HepG2 (cell line): ENCODE data around the gene GRIN3B. TPM values are rescaled to one million over a fixed set of nuclear protein-coding genes. Genes with fewer than 3 reads are reported as not detected.

ENCODE experiments used
- ATAC-seq: fragments of 200-7000 bp; cut with Tn5 transposase; 3 replicates; pipeline ENCODE4 v1.9.1; 2020; ENCODE audit warnings: mild to moderate bottlenecking, moderate library complexity
- BruUV-seq: library from RNA; stranded (reverse); fragments of 400-500 nt; replicated peaks from 2 replicates; lab custom pipeline; 2021; lab: Mats Ljungman, UMichigan
- CTCF ChIA-PET: fragments of 300-600 bp; formaldehyde crosslinking; extraction: SDS; loops from one replicate; lab custom pipeline; 2021; ENCODE audit warnings: low total read pairs, inconsistent platforms, low intra/inter-chr PET ratio; lab: Yijun Ruan, JAX
- POLR2A ChIA-PET: fragments of 350-600 bp; sonication (Branson Sonifier 250); formaldehyde crosslinking; loops from one replicate; lab custom pipeline; 2020; ENCODE audit warnings: antibody characterized with exemption, inconsistent platforms; lab: Yijun Ruan, JAX
- DNase-seq: peaks from one replicate; pipeline ENCODE4 v3.0.0-alpha.2; 2015; ENCODE audit warnings: low spot score
- FAIRE-seq: peaks from 3 replicates; lab custom pipeline; 2011; peaks lifted over from hg19 to GRCh38; lab: Jason Lieb, UNC
- H2AFZ ChIP-seq: one replicate; pipeline ENCODE4 v1.6.1; 2011; ENCODE audit warnings: low read length, inconsistent platforms
- H3K27ac ChIP-seq: fragments of 300-600 bp; 3 replicates; pipeline ENCODE4 v1.8.0; 2011; ENCODE audit warnings: mixed run types, mild to moderate bottlenecking, mixed read lengths, low read length, inconsistent platforms; ENCODE audit not compliant: insufficient read depth; ENCODE audit errors: extremely low read length
- H3K27me3 ChIP-seq, 2 experiments: fragments of 200-600 bp in 1 of 2; 2 replicates in 1 of 2; 3 replicates in 1 of 2; pipeline versions ENCODE4 v1.6.0 to v1.8.0; 2011; ENCODE audit warnings: low read length in 2 of 2, mild to moderate bottlenecking in 2 of 2, moderate library complexity in 2 of 2, inconsistent platforms in 1 of 2; ENCODE audit not compliant: insufficient read depth in 2 of 2, control insufficient read depth in 1 of 2
- H3K36me3 ChIP-seq, 2 experiments: fragments of 200-600 bp in 1 of 2; replicated peaks in 1 of 2; 2 replicates in 1 of 2; 3 replicates in 1 of 2; pipeline versions ENCODE4 v1.5.1 to v1.8.0; 2011; ENCODE audit warnings: low read length in 2 of 2, inconsistent platforms in 1 of 2; ENCODE audit not compliant: insufficient read depth in 2 of 2, control insufficient read depth in 1 of 2
- H3K4me1 ChIP-seq: 2 replicates; pipeline ENCODE4 v1.5.1; 2012; ENCODE audit warnings: low read length, inconsistent platforms; ENCODE audit not compliant: insufficient read depth
- H3K4me2 ChIP-seq: 2 replicates; pipeline ENCODE4 v1.6.0; 2011; ENCODE audit warnings: low read depth, low read length, inconsistent platforms
- H3K4me3 ChIP-seq, 3 experiments: fragments of 200-600 bp in 1 of 3; sonication (generic), shearing (Covaris generic) in 1 of 3; replicated peaks in 1 of 3; 2 replicates each; pipeline ENCODE4 v1.5.1; 2011 to 2016; ENCODE audit warnings: low read length in 3 of 3, inconsistent platforms in 2 of 3, low read depth in 2 of 3, mild to moderate bottlenecking in 2 of 3, control low read depth in 1 of 3, mixed read lengths in 1 of 3; ENCODE audit not compliant: insufficient read depth in 1 of 3
- H3K79me2 ChIP-seq: one replicate; pipeline ENCODE4 v1.6.1; 2011; ENCODE audit warnings: low read length, inconsistent platforms; ENCODE audit not compliant: insufficient read depth
- H3K9ac ChIP-seq: 2 replicates; pipeline ENCODE4 v1.6.0; 2011; ENCODE audit warnings: mild to moderate bottlenecking, low read depth, low read length, inconsistent platforms; ENCODE audit not compliant: insufficient read depth
- H3K9me3 ChIP-seq: 2 replicates; pipeline ENCODE4 v1.5.1; 2012; ENCODE audit warnings: mild to moderate bottlenecking, low read length
- H4K20me1 ChIP-seq: 2 replicates; pipeline ENCODE4 v1.6.0; 2011; ENCODE audit warnings: inconsistent platforms, mild to moderate bottlenecking, low read length, moderate library complexity; ENCODE audit not compliant: insufficient read depth
- AGO2 ChIP-seq: fragments of 200-400 bp; formaldehyde crosslinking; optimal IDR thresholded peaks from 2 replicates; pipeline ENCODE3; 2017; ENCODE audit warnings: mild to moderate bottlenecking, low read depth, low read length, moderate library complexity
- AKAP8 ChIP-seq: sonication (generic); formaldehyde crosslinking; IDR thresholded peaks from 2 replicates; pipeline ENCODE4 v1.5.1; 2020; ENCODE audit warnings: mild to moderate bottlenecking, missing genetic modification reagents
- GFI1 ChIP-seq: sonication (generic); formaldehyde crosslinking; IDR thresholded peaks from 2 replicates; pipeline ENCODE4 v1.5.0; 2020; ENCODE audit warnings: missing genetic modification reagents, mild to moderate bottlenecking, borderline replicate concordance
- MTA1 ChIP-seq: sonication (generic); formaldehyde crosslinking; IDR thresholded peaks from 2 replicates; pipeline ENCODE4 v1.4.0; 2020; ENCODE audit warnings: missing genetic modification reagents, mild to moderate bottlenecking, borderline replicate concordance
- NFKBIZ ChIP-seq: IDR thresholded peaks from 2 replicates; pipeline ENCODE4 v1.6.1; 2018; ENCODE audit warnings: missing genetic modification reagents, missing compliant biosample characterization
- RBFOX2 ChIP-seq: fragments of 200-400 bp; formaldehyde crosslinking; IDR thresholded peaks from 2 replicates; pipeline ENCODE4 v1.6.1; 2017; ENCODE audit warnings: low read depth, mild to moderate bottlenecking, low read length
- SALL1 ChIP-seq: sonication (generic); formaldehyde crosslinking; IDR thresholded peaks from 2 replicates; pipeline ENCODE4 v1.8.0; 2022; ENCODE audit warnings: mild to moderate bottlenecking, missing genetic modification reagents
- ZC3H13 ChIP-seq: sonication (generic); formaldehyde crosslinking; IDR thresholded peaks from 2 replicates; pipeline ENCODE4 v1.8.1; 2023; ENCODE audit warnings: mild to moderate bottlenecking, missing genetic modification reagents, moderate library complexity
- ZMYM4 ChIP-seq: sonication (generic); formaldehyde crosslinking; IDR thresholded peaks from 2 replicates; pipeline ENCODE4 v1.8.1; 2023; ENCODE audit warnings: mild to moderate bottlenecking, missing genetic modification reagents
- ZNF274 ChIP-seq: sonication (generic); formaldehyde crosslinking; IDR thresholded peaks from 2 replicates; pipeline ENCODE4 v1.5.1; 2020; ENCODE audit warnings: mild to moderate bottlenecking, missing genetic modification reagents
- ZNF3 ChIP-seq: IDR thresholded peaks from 2 replicates; pipeline ENCODE4 v1.7.0; 2017; ENCODE audit warnings: inconsistent platforms
- ZNF83 ChIP-seq: sonication (generic); formaldehyde crosslinking; IDR thresholded peaks from 2 replicates; pipeline ENCODE4 v1.4.0; 2020; ENCODE audit warnings: missing genetic modification reagents, mild to moderate bottlenecking, borderline replicate concordance
- ZNF891 ChIP-seq: sonication (generic); formaldehyde crosslinking; IDR thresholded peaks from 2 replicates; pipeline ENCODE4 v1.5.0; 2020; ENCODE audit warnings: mild to moderate bottlenecking, missing genetic modification reagents
- WGBS: methylation state at CpG from one replicate; pipeline ENCODE4 v1.1.6; 2017; ENCODE audit warnings: low lambda C conversion rate; 5-methylcytosine and 5-hydroxymethylcytosine counted together
- in situ Hi-C: cut with HindIII; loops from 2 replicates; pipeline ENCODE4 v1.10.0; 2017; ENCODE audit warnings: low pct_unique_long_range_greater_than_20kb; ENCODE audit not compliant: extremely low pct_ligation_motif_present
- intact Hi-C: fragments of 100-400 bp; cut with micrococcal nuclease; formaldehyde crosslinking; loops from one replicate; pipeline ENCODE4 v1.10.0; 2022; ENCODE audit not compliant: unreplicated experiment
- polyA plus RNA-seq, 8 experiments: library from polyadenylated mRNA; depleted of rRNA in 3 of 8; stranded (reverse) in 7 of 8; unstranded in 1 of 8; fragments of >200 nt; fragmentation: Illumina TruSeq in 4 of 8; extraction: Trizol in 4 of 8; gene quantifications; 2 replicates each; pipeline versions ENCODE4 v1.2.1 to v1.2.3, GENCODE V29; 2011 to 2016; ENCODE audit warnings: low read depth in 4 of 8, missing spikeins in 1 of 8, mixed read lengths in 1 of 8; ENCODE audit not compliant: insufficient read depth in 1 of 8
- total RNA-seq, 5 experiments: library from RNA; depleted of rRNA; stranded (reverse); fragments of >200 nt; fragmentation: Illumina TruSeq; extraction: Trizol; gene quantifications; 2 replicates each; pipeline ENCODE4 v1.2.3, GENCODE V29; 2016; ENCODE audit warnings: low read depth in 1 of 5
- TF ChIP-seq, protein P1 (sequence below): sonication (generic); formaldehyde crosslinking; IDR thresholded peaks from 2 replicates; pipeline ENCODE4 v1.5.0; 2020; ENCODE audit warnings: mild to moderate bottlenecking, missing genetic modification reagents, moderate library complexity
- TF ChIP-seq, protein P2 (sequence below): sonication (generic); formaldehyde crosslinking; IDR thresholded peaks from 2 replicates; pipeline ENCODE4 v1.4.0; 2020; ENCODE audit warnings: missing genetic modification reagents

Gene GRIN3B
- total and polyA plus RNA-seq, 2 of the 13 experiments (the other 11 are each of a cell fraction or from before 2014, with no cell fraction given) = 0.07 to 0.20 TPM

DNA sequence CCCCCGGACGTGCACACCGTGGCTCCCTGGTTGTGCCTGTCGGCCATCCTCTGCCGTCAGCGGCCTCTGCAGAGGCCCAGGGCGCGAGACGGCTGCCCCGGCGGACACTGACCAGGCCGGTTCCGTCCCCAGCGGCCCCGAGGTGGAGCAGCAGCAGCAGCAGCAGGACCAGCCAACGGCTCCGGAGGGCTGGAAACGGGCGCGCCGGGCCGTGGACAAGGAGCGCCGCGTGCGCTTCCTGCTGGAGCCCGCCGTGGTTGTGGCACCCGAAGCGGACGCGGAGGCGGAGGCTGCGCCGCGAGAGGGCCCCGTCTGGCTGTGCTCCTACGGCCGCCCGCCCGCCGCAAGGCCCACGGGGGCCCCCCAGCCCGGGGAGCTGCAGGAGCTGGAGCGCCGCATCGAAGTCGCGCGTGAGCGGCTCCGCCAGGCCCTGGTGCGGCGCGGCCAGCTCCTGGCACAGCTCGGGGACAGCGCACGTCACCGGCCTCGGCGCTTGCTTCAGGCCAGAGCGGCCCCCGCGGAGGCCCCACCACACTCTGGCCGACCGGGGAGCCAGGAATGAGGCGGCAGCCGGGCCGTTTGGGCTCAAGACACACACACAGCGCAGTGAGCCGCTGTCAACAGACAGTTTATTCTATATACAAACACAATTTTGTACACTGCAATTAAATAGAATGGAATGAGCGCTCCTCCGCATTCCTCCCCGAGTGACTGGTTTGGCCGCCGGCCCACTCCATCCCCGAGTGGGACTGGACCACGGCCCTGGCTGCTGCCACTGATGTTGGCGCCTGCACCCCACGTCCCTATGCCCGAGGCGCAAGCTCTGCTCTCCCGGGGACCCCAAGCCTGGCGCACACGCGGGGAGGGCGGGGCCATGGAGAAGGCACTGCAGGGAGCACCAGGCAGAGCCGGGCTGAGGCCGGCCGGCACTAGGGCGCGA lies 9.1 kb downstream of the GRIN3B start:
- 97% methylated on average over 40 of the region's 92 CpGs for WGBS
- CTCF ChIA-PET = no interaction called here
- no peak overlapping the region for H3K4me2 ChIP-seq
- TF ChIP-seq MTA1 (CRISPR knock-in tag) (no peak), ZMYM4 (CRISPR knock-in tag) (no peak), NFKBIZ (CRISPR knock-in tag) (no peak), ZC3H13 (CRISPR knock-in tag) (no peak), GFI1 (CRISPR knock-in tag) (no peak), ZNF3 (CRISPR knock-in tag) (no peak), ZNF83 (CRISPR knock-in tag) (no peak), AKAP8 (CRISPR knock-in tag) (no peak), ZNF891 (CRISPR knock-in tag) (no peak), SALL1 (CRISPR knock-in tag) (no peak), AGO2 (peak; percentile 74), RBFOX2 (peak; percentile 57), ZNF274 (CRISPR knock-in tag) (no peak)
- TF ChIP-seq, protein P1, sequence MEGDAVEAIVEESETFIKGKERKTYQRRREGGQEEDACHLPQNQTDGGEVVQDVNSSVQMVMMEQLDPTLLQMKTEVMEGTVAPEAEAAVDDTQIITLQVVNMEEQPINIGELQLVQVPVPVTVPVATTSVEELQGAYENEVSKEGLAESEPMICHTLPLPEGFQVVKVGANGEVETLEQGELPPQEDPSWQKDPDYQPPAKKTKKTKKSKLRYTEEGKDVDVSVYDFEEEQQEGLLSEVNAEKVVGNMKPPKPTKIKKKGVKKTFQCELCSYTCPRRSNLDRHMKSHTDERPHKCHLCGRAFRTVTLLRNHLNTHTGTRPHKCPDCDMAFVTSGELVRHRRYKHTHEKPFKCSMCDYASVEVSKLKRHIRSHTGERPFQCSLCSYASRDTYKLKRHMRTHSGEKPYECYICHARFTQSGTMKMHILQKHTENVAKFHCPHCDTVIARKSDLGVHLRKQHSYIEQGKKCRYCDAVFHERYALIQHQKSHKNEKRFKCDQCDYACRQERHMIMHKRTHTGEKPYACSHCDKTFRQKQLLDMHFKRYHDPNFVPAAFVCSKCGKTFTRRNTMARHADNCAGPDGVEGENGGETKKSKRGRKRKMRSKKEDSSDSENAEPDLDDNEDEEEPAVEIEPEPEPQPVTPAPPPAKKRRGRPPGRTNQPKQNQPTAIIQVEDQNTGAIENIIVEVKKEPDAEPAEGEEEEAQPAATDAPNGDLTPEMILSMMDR = no peak
- TF ChIP-seq, protein P2, sequence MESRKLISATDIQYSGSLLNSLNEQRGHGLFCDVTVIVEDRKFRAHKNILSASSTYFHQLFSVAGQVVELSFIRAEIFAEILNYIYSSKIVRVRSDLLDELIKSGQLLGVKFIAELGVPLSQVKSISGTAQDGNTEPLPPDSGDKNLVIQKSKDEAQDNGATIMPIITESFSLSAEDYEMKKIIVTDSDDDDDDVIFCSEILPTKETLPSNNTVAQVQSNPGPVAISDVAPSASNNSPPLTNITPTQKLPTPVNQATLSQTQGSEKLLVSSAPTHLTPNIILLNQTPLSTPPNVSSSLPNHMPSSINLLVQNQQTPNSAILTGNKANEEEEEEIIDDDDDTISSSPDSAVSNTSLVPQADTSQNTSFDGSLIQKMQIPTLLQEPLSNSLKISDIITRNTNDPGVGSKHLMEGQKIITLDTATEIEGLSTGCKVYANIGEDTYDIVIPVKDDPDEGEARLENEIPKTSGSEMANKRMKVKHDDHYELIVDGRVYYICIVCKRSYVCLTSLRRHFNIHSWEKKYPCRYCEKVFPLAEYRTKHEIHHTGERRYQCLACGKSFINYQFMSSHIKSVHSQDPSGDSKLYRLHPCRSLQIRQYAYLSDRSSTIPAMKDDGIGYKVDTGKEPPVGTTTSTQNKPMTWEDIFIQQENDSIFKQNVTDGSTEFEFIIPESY (CRISPR knock-in tag) = peak; percentile 82
- TF ChIP-seq, all 625 proteins: peak for 3
- Histone ChIP-seq H3K9me3 (no peaks in the 10 kb centered on the region), H2AFZ (no peak overlapping the region), H3K9ac (no peak overlapping the region), H3K36me3 (peaks cover 11 to 14% of the 10 kb centered on the region in 2 experiments; a peak in 3 of 5 replicates), H3K79me2 (no peaks in the 10 kb centered on the region), H3K4me1 (0 out of 2 replicates have a peak, but pooled peaks cover 5% of the 10 kb centered on the region), H3K27ac (no peak overlapping the region), H3K27me3 (peaks cover 2 to 8% of the 10 kb centered on the region in 2 experiments), H3K4me3 (no peak overlapping the region), H4K20me1 (no peaks in the 10 kb centered on the region)
- POLR2A ChIA-PET = no interaction called here
- no TSS peak for BruUV-seq
- no peak for ATAC-seq
- intact Hi-C loops (no loop called here), in situ Hi-C loops (no loop called here)
- no peak for FAIRE-seq
- DNase-seq = no peak
